HG03139 (cell line): Measurements from ENCODE around the gene ZNF865.
"Not testable (repeated sequence)": the region's sequence is repeated elsewhere in the genome, so short reads cannot be mapped to it uniquely, and the experiment has no call there.

Source experiments
- ATAC-seq: cut with Tn5 transposase; IDR thresholded peaks from one replicate; pipeline ENCODE4 v1.9.1; 2021; ENCODE audit not compliant: unreplicated experiment

ZNF865 gene

DNA sequence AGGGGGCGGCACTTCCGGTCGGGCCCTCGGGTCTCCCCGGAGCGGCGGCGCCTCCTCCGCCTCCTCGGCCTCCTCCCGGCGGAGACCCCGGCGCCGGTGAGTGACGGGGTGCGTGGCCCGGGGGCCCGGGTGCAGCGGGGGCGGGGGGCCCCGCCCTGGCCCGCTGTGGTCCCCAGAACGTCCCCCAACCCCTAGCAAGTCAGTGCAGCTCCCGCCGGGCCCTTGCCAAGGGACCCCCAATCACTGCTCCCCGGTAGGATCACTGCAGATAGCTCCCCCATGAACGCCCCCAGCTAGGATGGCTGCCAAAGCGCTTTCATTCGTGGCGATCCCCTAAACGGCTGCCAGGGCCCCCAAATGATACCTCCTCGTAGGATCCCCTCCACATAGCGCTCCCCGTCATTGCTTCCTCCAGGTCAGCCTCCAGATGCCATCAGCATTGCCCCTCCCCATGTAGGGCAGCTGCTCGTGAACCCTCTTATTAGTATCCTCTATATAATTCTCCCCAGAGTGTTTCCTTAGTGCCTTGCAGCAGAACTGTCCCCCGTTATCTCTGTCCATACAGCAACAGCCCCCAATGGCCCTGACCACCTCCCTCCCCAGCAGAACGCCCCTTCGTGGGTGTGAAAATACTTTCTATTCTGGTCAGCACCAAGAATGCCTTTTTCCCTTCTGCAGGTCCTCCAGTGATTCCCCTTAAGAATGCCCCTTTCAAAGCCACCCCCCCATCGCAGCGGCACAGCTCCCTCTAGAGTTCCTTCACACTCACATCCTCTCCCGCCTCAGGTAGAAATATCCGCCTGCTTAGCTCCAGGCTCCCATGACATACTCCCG lies at the start of gene ZNF865:
TSS of gene ZNF865 (plus strand) at position 11 of the 834 bp plus-strand sequence. CDS start 7,972 bp downstream, outside the sequence.
- no peak for ATAC-seq

DNA sequence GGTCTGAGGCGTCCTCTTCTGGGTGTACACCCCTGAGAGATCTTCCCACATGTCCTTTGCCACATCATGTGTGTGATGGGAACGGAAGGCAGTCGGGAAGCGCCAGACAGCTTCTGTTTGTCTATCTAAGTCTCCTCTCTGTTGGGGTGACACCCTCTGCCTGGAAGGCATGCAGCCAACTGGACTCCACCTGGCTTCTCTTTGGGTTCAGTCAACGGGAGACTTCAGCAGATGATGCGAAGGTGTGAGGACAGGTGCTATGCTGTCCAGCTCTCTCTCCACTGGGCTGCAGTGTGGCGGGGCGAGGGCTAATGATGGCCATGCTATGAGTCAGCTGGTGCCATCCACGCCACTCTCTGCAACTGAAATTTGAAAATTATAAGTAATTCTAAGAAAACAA lies 45.8 kb upstream of the ZNF865 start:
- no peak for ATAC-seq

DNA sequence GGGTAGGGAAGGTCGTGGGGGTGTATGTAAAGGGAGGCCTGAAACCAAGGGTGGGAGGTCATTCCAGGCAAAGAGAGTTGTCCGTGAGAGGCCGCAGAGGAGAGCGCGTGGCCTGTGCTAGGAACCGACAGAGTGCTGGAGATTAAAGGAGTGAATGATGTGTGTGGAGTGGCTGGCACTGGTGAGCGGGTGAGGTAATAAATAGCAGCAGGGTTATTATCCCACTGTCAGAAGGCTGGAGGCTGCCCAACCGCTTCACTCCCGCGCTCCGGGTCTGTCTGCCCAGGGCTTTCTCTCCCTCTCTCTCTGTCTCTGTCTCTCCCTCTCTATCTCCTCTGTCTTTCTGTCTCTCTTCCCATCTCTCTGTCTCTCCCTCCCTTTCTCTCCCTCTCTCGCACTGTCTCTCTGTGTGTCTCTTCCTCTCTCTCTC lies 42.2 kb upstream of the ZNF865 start:
- ATAC-seq = no peak

DNA sequence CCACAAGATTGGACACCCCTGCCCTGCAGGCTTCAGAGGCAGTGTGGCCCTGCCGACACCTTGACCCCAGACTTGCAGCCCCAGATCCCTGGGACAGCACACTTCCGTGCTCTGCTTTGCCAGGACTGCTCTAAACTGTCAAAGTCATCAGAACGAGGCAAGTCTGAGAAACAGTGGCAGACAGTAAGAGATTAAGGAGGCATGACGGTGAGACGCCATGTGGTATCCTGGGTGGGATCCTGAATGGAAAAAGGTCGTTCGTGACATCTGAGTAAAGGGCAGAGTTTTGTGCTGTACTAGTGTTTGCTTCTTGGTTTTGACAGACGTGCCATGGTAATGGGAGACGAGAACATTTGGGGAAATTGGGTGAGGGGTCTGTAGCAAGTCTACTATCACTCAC lies 38.6 kb upstream of the ZNF865 start:
- no peak for ATAC-seq

DNA sequence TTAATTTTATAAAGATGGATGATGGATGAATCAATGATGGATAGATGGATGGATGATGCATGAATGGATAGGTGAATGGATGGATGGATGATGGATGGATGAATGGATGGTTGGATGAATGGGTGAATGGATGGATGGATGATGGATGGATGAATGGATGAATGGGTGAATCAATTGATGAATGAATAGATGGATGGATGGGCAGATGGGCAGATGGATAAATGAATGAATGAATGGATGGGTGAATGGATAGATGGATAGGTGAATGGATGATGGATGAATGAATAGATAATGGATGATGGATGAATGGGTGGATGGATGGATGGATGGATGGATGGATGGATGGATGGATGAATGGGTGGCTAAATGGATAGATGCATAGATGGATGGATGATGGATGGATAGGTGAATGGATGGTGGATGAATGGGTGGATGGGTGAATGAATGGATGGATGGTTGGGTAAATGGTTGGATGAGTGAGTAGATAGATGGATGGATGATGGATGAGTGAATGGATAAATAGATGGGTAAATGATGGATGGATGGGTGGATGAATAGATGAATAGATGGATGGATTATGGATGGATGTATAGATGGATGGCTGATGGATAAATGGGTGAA lies 37.6 kb upstream of the ZNF865 start:
- no peak for ATAC-seq

DNA sequence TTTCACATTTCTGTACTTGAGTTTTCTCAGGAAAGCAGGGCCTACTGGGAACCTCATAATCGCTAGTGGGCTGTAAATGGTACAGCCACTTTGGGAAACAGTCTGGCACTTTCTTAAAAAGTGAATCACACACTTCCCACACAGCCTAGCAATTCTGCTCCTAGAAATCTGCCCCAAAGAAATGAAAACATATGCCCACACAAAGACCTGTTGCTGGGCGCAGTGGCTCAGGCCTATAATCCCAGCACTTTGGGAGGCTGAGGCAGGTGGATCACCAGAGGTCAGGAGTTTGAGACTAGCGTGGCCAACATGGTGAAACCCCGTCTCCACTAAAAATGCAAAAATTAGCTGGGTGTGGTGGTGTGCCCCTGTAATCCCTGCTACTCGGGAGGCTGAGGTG lies 36.0 kb upstream of the ZNF865 start:
- not testable (repeated sequence) for ATAC-seq

DNA sequence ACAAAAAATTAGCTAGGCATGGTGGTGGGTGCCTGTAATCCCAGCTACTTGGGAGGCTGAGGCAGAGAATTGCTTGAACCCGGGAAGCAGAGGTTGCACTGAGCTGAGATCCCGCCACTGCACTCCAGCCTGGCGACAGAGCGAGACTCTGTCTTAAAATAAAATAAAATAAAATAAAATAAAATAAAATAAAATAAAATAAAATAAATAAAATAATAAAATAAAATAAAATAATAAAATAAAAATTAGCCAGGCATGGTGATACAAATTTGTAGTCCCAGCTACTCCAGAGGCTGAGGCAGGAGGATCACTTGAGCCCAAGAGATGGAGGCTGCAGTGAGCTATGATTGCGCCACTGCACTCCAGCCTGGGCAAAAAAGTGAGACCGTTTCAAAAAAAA lies 31.5 kb upstream of the ZNF865 start:
- not testable (repeated sequence) for ATAC-seq

DNA sequence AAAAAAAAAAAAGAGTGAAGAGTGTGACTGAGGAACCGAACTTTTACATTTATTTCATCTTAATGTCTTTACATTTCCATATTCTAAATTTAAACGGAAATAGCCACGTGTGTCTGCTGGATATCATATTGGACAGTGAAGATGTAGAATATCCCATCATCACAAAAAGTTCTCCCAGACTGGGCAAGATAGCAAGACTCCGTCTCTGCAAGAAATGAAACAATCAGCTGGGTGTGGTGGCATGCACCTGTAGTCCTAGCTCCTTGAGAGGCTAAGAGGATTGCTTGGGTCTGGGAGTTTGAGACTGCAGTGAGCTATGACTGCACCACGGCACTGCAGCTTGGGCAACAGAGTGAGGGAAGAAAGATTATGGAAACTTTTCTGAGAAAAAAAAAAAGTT lies 28.7 kb upstream of the ZNF865 start:
- no peak for ATAC-seq

DNA sequence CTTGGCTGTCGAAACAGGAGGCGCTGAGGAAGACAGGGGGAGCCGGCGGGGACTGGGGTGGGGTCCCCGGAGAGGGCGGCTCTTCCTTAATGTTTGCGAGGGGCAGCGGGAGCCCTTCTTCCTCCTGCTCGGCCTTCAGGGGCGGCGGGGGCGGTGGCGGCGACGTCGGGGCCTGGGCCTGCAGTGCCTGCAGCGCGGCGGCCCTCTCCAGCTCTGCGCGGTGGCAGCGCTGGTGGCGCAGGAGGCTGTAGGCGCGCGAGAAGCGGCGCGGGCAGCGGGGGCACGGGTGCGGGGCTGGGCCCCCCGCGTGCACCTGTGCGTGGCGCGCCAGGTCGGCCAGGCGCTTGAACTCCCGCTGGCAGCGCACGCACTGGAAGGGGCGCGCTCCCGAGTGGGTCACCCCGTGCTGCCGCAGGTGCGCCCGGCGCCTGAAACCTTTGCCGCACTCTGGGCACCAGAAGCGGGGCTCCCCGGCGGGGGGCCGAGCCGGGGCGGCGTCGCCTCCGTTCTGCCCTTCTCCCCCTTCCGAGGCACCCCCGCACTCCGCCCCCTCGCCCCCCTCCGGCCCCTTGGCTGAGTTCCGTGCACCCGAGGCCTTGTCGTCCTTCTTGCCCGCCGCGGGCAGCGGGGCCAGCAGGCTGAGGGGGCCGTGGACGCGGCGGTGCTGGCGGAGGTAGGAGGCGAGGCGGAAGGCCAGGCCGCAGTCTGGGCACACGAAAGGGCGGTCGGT lies 27.3 kb upstream of the ZNF865 start:
- no peak for ATAC-seq

DNA sequence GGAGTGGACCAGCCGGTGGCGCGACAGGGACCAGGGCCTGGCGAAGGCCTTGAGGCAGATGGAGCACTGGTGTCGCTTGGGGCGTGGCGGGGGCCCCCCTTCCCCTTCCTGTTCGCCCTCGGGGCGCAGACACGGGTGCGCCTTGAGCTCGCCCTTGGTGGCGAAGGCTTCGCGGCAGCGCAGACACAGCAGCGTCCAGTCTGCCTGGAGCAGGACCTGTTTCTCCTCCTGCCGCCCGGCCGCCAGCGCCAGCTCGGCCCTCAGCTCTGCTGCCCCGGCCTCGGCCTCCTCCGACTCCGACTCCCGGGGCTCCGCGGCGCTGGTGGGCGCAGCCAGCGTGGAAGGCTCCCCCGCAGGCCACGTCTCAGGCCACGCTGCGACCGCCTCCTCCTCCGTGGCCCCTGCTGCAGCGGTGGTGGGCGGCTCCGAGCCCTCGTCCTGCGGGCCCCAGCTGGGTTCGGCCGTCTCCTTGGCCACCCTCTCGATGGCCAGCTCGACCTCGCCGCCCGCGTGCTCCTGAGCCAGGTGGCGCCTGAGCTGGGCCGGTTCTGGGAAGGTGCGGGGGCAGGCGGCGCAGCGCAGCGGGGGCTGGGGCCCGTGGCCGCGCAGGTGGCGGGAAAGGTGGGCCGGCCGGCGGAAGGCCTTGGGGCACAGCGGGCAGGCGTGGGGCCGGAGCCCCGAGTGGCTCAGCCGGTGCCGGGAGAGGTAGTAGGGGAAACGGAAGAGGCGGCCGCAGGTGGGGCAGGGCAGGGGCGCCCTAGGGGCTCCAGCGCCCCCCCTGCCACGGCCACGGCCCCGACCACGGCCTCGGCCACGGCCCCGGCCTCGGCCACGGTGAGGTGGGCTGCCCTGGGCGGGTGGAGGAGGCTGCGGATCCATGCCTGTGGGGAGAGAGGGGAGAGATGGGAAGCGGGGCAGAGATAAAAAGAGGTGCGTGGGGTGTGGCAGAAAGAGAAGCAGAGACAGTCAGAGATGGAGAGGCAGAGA lies 26.4 kb upstream of the ZNF865 start:
- no peak for ATAC-seq

DNA sequence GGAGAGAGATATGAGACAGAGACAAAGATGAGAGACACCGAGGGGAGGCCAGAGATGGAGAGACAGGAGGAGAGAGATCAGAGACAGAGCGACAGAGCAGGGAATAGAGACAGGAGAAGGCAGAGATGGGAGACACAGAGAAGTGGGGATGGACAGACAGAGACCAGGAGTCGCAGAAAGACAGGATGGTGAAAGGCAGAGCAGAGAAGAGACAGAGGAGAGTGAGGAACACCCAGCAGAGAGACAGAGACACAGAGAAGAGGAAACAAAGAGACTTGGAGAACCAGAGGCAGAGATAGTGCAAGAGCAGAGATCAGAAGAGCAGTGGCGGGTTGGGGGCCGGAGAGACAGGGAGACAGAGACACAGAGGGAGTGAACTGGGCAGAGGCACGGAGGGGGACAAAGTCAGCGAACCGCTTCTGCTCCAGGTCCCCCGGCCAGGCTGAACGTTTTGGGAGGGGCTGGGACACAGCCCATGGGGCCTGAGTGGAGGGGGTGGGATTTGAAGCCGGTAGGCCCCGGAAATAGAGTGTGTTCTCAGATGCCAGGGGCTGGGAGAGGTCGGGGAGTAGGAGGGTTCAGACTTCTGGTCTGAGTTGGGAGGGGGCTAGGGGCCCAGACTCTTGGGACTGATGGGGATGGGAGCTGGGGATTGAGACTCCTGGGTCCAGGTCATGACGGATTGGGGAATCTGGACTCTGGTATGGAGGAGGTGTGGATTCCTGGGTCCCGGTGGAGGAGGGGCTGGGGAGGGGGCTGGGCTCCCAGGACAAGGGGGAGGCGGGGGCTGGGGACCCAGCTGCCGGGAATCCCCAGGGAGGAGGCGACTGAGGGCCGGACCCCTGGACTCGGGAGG lies 25.5 kb upstream of the ZNF865 start:
- ATAC-seq = no peak

DNA sequence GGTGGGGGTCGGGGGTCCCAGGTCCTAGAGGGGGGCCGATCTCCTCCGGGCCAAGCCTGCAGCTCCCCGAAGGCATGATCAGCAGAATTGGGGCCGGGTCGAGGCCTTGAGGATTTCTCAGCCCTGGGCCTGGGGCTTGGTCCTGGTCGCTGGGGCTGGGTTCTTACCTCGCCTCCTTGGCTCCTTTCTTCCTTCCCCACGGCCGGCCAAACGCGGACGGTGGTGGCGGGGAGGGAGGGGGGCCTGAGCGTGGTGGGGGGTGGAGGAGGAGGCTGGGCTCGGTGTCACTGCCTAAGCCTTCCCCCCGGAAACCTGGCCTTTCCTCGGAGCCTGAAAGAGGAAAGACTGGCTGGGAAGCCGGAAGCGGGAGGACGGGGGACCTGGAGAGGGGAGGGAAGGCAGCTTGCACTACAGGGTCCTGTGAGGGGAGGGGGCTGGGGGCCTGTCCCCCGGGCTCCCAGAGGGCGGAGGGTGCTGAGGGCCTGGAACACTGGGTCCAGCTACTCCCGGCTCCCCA lies 24.8 kb upstream of the ZNF865 start, which contains the start of gene ZNF579:
TSS of gene ZNF579 (minus strand) at position 221 of the 517 bp plus-strand sequence. CDS start 1,209 bp downstream, outside the sequence.
- ATAC-seq = no peak

DNA sequence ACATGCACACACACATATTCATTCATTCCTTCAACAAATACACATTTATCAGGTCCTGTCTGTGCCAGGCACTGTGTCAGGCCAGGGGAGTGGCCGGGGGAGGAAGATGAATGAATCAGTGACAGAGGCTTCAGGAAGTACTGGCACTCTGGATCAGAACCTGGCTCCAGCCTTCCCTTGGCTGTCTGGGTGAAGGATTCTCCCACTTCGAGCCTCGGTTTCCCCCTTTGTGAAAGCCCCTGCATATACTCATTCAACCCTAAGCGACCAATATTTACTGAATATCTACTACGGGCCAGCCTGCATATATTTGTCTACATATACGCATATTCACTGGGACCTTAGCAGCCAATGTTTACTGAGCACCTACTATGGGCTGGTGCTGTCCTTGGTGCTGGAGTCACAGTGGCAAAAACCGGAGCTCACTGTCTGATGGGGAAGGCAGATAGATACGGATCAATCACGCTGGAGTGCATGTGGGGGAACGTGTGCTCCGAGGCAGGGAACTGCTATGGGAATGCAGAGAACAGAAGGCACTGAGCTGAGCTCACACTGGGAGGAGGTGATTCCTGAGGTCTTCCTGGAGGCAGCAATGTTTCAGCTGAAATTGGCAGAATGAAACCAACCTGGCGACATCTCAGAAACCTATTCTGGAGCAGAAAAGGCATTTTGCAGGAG lies 24.2 kb upstream of the ZNF865 start:
- no peak for ATAC-seq

DNA sequence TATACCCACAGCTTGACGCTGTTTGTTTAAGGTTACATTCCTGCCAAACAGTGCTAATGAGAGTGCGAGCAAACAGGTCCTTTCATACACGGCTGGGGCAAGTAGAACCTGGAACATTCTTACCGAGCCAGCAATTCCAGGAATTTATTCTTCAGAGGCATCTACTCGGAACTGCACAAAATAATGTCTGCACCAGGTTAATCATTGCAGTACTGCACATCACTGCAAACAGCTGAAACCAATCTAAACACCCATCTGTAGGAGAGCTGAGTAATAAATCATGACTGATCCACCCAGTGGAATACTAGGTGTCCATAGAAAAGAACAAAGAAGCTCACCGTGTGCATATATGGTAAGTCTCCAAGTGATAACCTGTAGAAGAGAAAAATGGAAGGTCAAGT lies 23.6 kb upstream of the ZNF865 start:
- ATAC-seq = no peak

DNA sequence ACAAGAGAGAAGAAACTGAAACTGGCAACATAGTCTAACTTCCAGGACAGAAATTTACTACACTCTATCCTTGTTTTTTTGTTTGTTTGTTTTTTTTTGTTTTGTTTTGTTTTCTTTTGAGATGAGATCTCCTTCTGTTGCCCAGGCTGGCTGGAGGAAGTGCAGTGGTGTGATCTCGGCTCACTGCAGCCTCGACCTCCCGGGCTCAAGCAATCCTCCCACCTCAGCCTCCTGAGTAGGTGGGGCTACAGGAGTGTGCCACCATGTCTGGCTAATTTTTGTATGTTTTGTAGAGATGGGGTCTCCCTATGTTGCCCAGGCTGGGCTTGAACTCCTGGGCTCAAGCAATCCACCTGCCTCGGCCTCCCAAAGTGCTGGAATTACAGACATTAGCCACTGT lies 23.2 kb upstream of the ZNF865 start:
- ATAC-seq = not testable (repeated sequence)

DNA sequence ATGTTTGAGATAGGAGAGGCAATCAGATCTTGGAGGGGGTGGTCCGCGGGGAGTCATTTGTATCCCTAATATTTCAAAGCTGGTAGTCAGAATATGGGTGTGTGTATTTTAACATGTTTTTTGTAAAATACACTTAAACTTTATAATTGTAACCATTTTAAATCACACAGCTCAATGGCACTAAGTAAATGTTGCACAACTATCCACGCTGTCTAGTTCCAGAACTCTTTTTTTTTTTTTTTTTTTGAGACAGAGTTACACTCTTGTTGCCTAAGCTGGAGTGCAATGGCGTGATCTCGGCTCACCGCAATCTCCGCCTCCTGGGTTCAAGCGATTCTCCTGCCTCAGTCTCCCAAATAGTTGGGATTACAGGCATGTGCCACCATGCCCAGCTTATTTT lies 21.6 kb upstream of the ZNF865 start:
- not testable (repeated sequence) for ATAC-seq

DNA sequence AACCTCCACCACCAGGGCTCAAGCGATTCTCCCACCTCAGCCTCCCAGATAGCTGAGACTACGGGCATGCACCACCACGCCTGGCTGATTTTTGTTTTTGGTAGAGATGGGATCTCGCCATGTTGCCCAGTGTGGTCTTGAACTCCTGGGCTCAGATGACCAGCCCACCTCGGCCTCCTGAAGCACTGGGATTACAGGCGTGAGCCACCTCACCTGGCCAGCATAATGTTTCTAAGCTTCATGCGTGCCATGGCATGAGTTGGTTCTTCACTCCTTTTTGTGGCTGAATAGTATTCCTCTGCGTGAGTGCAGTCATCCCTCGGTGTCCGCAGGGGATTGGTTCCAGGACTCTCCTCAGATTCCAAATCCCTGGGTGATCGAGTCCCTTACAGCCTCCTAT lies 20.6 kb upstream of the ZNF865 start:
- no peak for ATAC-seq

DNA sequence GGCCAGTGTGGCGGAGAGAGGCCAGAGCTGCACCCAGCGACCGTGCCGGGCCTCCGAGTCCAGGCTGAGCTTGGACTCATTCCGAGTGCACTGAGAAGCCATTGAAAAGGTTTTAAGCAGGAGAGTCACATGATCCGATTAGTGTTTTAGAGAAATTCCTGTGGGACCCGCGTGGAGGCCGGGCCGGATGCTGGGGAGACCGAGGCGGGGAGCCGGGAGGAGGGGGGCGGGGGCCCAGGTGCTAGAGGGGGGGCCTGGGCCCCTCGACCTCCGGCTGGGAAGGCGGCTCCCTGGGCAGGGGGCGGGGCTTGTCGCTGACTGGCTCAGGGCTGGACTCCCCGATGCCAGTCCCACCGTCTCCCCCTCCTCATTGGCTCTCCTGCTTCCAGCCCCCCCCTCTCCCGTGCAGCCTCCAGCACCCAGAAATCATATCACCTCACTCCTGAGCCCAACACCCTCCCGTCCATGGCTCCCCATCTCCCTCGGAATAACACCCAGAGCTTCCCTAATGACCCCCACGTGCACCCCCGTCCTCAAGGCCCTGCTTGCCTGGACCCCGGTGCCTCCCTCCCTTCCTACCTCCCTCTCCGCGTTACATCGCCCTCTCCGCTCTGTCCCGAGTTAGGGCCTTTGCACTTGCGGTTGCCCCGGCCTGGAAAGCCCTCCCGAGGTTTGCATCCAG lies 19.6 kb upstream of the ZNF865 start:
- ATAC-seq = no peak
